Heart left ventricle (tissue), 13 donors: ENCODE data around the gene FKBP1A.

Source experiments
- POLR2A ChIP-seq, 2 donors: fragments of 450-650 bp; IDR thresholded peaks; one replicate each; pipeline ENCODE4 v1.6.1; 2017; ENCODE audit warnings: antibody characterized with exemption in 2 of 2, mild to moderate bottlenecking in 2 of 2, moderate library complexity in 2 of 2
- TF ChIP-seq, protein P1 (sequence below), 12 donors: fragments of 200-600 bp; sonication (generic) in 4 of 12; IDR thresholded peaks; one replicate each; pipeline versions ENCODE4 v1.5.0 to v1.8.0; 2018 to 2022; ENCODE audit warnings: antibody characterized with exemption in 12 of 12, mild to moderate bottlenecking in 5 of 12
- donor health status: ischemic (EF 13 %, LVEDD 7.1; RV severe dilation, severe dysfunction).
- donor health status: DM: no; HTN: yes; CAD: no.
- donor health status: DM: no; HTN: no; CAD: no.
- donor health status: ischemic (EF 25% LVEDD 6.9; RV normal size, moderate dysfunction).
- donor health status: ischemic (EF 25% LVEDD 5.7; RV mildly dilated, moderate dysfunction).
- donor health status: ischemic (EF 35%, LVEDD 5.7; RV mildly dilated, moderate dysfunction).
- donor health status: nonischemic (EF 11% LVEDD 7.7; RV severe dilation, severe dysfunction).
- donor health status: DM: yes; HTN: yes; CAD: no.
- donor health status: PGD.
- donor health status: ischemic (EF 29% LVEDD 5.4; RV normal size, mild dysfunction).
- donor health status: nonischemic (EF 23%, LVEDD 6.1; RV moderate dilation, normal function).

GRCh38 chr20:1393507-1393882 is 641 bp upstream of the FKBP1A start:
- TF ChIP-seq, protein P1, sequence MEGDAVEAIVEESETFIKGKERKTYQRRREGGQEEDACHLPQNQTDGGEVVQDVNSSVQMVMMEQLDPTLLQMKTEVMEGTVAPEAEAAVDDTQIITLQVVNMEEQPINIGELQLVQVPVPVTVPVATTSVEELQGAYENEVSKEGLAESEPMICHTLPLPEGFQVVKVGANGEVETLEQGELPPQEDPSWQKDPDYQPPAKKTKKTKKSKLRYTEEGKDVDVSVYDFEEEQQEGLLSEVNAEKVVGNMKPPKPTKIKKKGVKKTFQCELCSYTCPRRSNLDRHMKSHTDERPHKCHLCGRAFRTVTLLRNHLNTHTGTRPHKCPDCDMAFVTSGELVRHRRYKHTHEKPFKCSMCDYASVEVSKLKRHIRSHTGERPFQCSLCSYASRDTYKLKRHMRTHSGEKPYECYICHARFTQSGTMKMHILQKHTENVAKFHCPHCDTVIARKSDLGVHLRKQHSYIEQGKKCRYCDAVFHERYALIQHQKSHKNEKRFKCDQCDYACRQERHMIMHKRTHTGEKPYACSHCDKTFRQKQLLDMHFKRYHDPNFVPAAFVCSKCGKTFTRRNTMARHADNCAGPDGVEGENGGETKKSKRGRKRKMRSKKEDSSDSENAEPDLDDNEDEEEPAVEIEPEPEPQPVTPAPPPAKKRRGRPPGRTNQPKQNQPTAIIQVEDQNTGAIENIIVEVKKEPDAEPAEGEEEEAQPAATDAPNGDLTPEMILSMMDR (IDR thresholded peaks at IDR 0.05), result no peak
- TF ChIP-seq POLR2A (IDR thresholded peaks at IDR 0.05), result no peak
